Chondrocyte (in vitro differentiated cells): Measurements from ENCODE around the gene DLG4. TPM values are rescaled to one million over a fixed set of nuclear protein-coding genes. Genes with fewer than 3 reads are reported as not detected.

Source experiments
- DNase-seq: peaks from one replicate; pipeline ENCODE4 v3.0.0; 2021; ENCODE audit warnings: mixed read lengths, low spot score
- H3K27ac Mint-ChIP-seq: one replicate; pipeline ENCODE4 v1.8.0; 2021; ENCODE audit warnings: mild to moderate bottlenecking, moderate library complexity, mixed read lengths; ENCODE audit not compliant: unreplicated experiment
- H3K27me3 Mint-ChIP-seq: 2 replicates; pipeline ENCODE4 v1.8.0; 2021; ENCODE audit warnings: low read depth, mixed read lengths
- H3K36me3 Mint-ChIP-seq: 2 replicates; pipeline ENCODE4 v1.8.0; 2021; ENCODE audit warnings: low read depth, mixed read lengths
- H3K4me1 Mint-ChIP-seq: 2 replicates; pipeline ENCODE4 v1.8.0; 2021; ENCODE audit warnings: low read depth, mild to moderate bottlenecking, mixed read lengths
- H3K4me3 Mint-ChIP-seq: one replicate; pipeline ENCODE4 v1.8.0; 2021; ENCODE audit warnings: mild to moderate bottlenecking, moderate library complexity, mixed read lengths; ENCODE audit not compliant: unreplicated experiment
- H3K9me3 Mint-ChIP-seq: 2 replicates; pipeline ENCODE4 v1.8.0; 2021; ENCODE audit warnings: low read depth, mixed read lengths
- total RNA-seq: library from RNA; stranded (reverse); gene quantifications from 3 replicates; pipeline ENCODE4 v1.2.1, GENCODE V29; 2021
- TF ChIP-seq, protein P1 (sequence below): fragments of 200-600 bp; sonication (generic); IDR thresholded peaks from 2 replicates; pipeline ENCODE4 v1.5.0; 2021; ENCODE audit warnings: antibody characterized with exemption, mild to moderate bottlenecking, moderate library complexity

DLG4 gene
- total RNA-seq, 1 donor from 2014 or later, result 28.3 TPM

DNA sequence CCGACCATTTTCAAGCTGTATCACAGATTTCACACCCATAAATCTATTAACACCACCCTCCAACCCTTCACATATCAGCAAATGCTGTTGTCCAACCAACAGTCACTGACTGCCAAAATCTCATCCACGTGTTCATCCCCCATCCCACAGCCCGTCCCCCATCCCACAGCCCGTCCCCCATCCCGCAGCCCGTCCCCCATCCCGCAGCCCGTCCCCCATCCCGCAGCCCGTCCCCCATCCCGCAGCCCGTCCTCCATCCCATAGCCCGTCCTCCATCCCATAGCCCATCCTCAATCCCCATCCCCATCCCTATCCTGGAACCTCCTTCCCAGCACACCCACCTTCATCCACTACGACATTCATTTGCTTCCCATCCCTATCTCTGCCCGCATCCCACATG is 14.1 kb downstream of the DLG4 start:
- H3K4me3 Mint-ChIP-seq, result peak overlapping the region; percentile 66
- H3K27ac Mint-ChIP-seq, result peak overlapping the region; percentile 70
- H3K4me1 Mint-ChIP-seq, result peaks cover 18% of the 10 kb centered on the region
- no peaks in the 10 kb centered on the region for H3K27me3 Mint-ChIP-seq
- peaks cover 11% of the 10 kb centered on the region for H3K36me3 Mint-ChIP-seq
- DNase-seq, result no peak
- TF ChIP-seq, protein P1, sequence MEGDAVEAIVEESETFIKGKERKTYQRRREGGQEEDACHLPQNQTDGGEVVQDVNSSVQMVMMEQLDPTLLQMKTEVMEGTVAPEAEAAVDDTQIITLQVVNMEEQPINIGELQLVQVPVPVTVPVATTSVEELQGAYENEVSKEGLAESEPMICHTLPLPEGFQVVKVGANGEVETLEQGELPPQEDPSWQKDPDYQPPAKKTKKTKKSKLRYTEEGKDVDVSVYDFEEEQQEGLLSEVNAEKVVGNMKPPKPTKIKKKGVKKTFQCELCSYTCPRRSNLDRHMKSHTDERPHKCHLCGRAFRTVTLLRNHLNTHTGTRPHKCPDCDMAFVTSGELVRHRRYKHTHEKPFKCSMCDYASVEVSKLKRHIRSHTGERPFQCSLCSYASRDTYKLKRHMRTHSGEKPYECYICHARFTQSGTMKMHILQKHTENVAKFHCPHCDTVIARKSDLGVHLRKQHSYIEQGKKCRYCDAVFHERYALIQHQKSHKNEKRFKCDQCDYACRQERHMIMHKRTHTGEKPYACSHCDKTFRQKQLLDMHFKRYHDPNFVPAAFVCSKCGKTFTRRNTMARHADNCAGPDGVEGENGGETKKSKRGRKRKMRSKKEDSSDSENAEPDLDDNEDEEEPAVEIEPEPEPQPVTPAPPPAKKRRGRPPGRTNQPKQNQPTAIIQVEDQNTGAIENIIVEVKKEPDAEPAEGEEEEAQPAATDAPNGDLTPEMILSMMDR, result no peak
- no peaks in the 10 kb centered on the region for H3K9me3 Mint-ChIP-seq

DNA sequence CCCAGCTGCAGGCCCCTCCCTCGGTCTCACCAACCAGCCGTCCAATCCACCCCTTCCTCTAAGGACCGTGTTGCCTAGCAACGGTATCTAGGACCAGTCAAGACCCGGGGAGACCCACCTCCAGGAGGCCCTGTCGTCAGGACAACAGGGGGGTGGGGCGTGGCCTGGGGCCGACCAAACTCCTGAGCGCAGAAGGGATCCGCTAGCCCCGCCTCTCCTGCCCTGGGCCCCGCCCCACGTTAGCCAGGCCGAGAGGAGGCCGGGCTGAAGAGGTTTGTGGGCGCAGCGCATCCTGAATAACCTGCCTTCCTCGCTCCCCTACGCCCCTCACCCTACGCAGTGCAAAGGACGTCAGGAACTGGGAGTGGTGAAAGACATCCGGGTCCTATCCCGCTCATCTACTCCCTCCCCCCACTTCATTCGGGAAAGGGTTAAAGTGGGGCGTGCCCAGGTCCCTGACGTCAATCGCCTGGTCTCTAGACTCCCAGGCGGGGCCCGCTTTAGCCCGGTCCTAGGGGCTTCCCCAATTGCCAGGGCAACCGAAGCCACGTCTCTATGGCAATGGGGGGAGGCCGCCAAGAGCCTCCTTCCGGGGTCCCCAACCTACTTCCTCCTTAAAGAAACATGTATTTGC is 14.7 kb downstream of the DLG4 start:
- no peak for DNase-seq
- Mint-ChIP-seq H3K4me1 (peaks cover 18% of the 10 kb centered on the region), H3K27me3 (no peaks in the 10 kb centered on the region)

DNA sequence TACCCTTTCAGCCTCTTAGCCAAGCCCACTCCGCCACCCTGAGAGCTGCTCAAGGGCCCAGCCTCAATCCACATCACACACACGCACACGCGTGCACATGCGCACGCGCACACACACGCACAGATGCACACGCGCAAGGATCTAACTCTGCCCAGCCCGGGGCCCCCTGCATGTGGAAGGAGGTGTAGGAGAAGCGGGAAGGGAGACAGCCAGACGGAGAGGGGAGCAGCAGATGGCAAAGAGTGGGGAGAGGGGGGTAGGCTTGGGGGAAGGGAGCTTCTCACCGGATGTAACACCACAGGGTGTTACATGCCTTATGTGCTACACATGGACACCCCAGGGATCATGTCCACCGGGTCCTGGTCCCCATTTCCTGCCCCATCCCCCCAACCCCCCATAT is 15.3 kb downstream of the DLG4 start:
- TF ChIP-seq, protein P1, result no peak
- peak overlapping the region; percentile 66 for H3K4me3 Mint-ChIP-seq
- DNase-seq, result no peak

More for the DNA sequence above, 14.7 kb downstream of the DLG4 start:
- TF ChIP-seq, protein P1, result no peak
- Mint-ChIP-seq H3K27ac (peak overlapping the region; percentile 70), H3K9me3 (no peaks in the 10 kb centered on the region), H3K4me3 (peak overlapping the region; percentile 66), H3K36me3 (peaks cover 11% of the 10 kb centered on the region)

GRCh38 chr17:7203391-7203790 is 16.2 kb downstream of the DLG4 start:
- no peak overlapping the region for H3K4me3 Mint-ChIP-seq
- no peaks in the 10 kb centered on the region for H3K27me3 Mint-ChIP-seq
- no peak for DNase-seq
- TF ChIP-seq, protein P1, result no peak
- no peak overlapping the region for H3K27ac Mint-ChIP-seq
- H3K36me3 Mint-ChIP-seq, result peaks cover 11% of the 10 kb centered on the region
- H3K9me3 Mint-ChIP-seq, result no peaks in the 10 kb centered on the region
- peaks cover 18% of the 10 kb centered on the region for H3K4me1 Mint-ChIP-seq

More for the DNA sequence above, 15.3 kb downstream of the DLG4 start:
- no peaks in the 10 kb centered on the region for H3K9me3 Mint-ChIP-seq
- peaks cover 11% of the 10 kb centered on the region for H3K36me3 Mint-ChIP-seq
- peaks cover 18% of the 10 kb centered on the region for H3K4me1 Mint-ChIP-seq
- peak overlapping the region; percentile 32 for H3K27ac Mint-ChIP-seq
- no peaks in the 10 kb centered on the region for H3K27me3 Mint-ChIP-seq

- TF ChIP-seq, protein P1, result no peak
- Mint-ChIP-seq H3K4me3 (no peak overlapping the region), H3K9me3 (no peaks in the 10 kb centered on the region), H3K27ac (no peak overlapping the region), H3K4me1 (no peaks in the 10 kb centered on the region), H3K27me3 (no peaks in the 10 kb centered on the region), H3K36me3 (peaks cover 21% of the 10 kb centered on the region)
- DNase-seq, result no peak
Measured at GRCh38 chr17:7196651-7197401, 22.8 kb downstream of the DLG4 start.
